SJCRH30 (cell line): Measurements from ENCODE around the gene TRDMT1. TPM values are rescaled to one million over a fixed set of nuclear protein-coding genes. Genes with fewer than 3 reads are reported as not detected.
A peak's percentile ranks its signal among the peaks of the same experiment; 100 is the strongest.

Experiments
- DNase-seq, 2 experiments: peaks; one replicate each; pipeline ENCODE4 v3.0.0-alpha.2; 2015 to 2020
- H3K27ac ChIP-seq: fragments of 250-450 bp; sonication (Bioruptor Pico); 2 replicates; pipeline ENCODE4 v1.5.1; 2020; ENCODE audit warnings: mild to moderate bottlenecking, moderate library complexity
- H3K27me3 ChIP-seq: fragments of 250-450 bp; sonication (Bioruptor Pico); 2 replicates; pipeline ENCODE4 v1.5.1; 2020; ENCODE audit warnings: mild to moderate bottlenecking, moderate library complexity
- H3K36me3 ChIP-seq: fragments of 250-450 bp; sonication (Bioruptor Pico); 2 replicates; pipeline ENCODE4 v1.5.1; 2020; ENCODE audit warnings: mild to moderate bottlenecking, moderate library complexity
- H3K4me1 ChIP-seq: fragments of 250-450 bp; sonication (Bioruptor Pico); 2 replicates; pipeline ENCODE4 v1.5.1; 2020; ENCODE audit warnings: mild to moderate bottlenecking, moderate library complexity
- H3K4me3 ChIP-seq: fragments of 250-450 bp; sonication (Bioruptor Pico); 2 replicates; pipeline ENCODE4 v1.5.1; 2020; ENCODE audit warnings: mild to moderate bottlenecking, moderate library complexity
- H3K9me3 ChIP-seq: fragments of 250-450 bp; sonication (Bioruptor Pico); replicated peaks from 2 replicates; pipeline ENCODE4 v1.5.1; 2020; ENCODE audit warnings: mild to moderate bottlenecking, moderate library complexity
- total RNA-seq: library from RNA; depleted of rRNA; stranded (reverse); fragments of >200 nt; shearing (Covaris generic); gene quantifications from 2 replicates; pipeline ENCODE4 v1.2.3, GENCODE V29; 2014; rRNA removed

The TRDMT1 gene
- 10.8 and 11.9 TPM in 2 replicates for total RNA-seq

- no peaks in the 10 kb centered on the region for H3K9me3 ChIP-seq
- H3K27ac ChIP-seq, result peak within 1 kb of the TSS; percentile 88
- no peaks in the 10 kb centered on the region for H3K36me3 ChIP-seq
- DNase-seq, result peak; percentile 92 to 93
- H3K27me3 ChIP-seq, result no peaks in the 10 kb centered on the region
- H3K4me1 ChIP-seq, result peaks cover 26% of the 10 kb centered on the region
- peak within 1 kb of the TSS; percentile 70 for H3K4me3 ChIP-seq
Measured at GRCh38 chr10:17200912-17201793, at the start of gene TRDMT1. Gene TRDMT1, minus strand, starts transcription at chr10:17201672. Its CDS starts 38 bp downstream, at chr10:17201634.

- Histone ChIP-seq H3K36me3 (no peaks in the 10 kb centered on the region), H3K4me3 (no peak overlapping the region), H3K4me1 (no peaks in the 10 kb centered on the region), H3K27ac (no peak overlapping the region), H3K27me3 (no peaks in the 10 kb centered on the region), H3K9me3 (no peaks in the 10 kb centered on the region; the same call in 1 of the 2 replicates)
- DNase-seq, result no peak
Measured at GRCh38 chr10:17250736-17251135, 49.3 kb upstream of the TRDMT1 start.

DNA sequence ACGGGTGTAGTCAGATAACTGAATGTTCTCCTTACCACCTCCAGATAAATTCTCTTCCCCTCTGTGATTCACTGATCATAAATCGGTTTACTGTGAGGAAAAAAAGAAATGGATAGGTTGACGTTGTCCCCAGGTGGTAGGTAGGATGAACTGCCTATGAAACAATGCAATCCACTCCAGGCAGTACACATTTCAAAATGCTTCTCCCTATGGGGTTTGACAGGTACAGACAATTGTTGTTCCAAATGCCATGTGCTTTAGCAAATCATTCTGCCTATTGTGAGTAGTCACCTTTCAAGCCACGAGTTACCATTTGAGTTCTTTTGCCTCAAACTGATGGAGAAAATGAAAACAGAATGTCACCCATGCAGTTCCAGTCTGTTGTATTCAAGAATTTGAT lies 48.3 kb upstream of the TRDMT1 start:
- no peaks in the 10 kb centered on the region for H3K36me3 ChIP-seq
- peak in 1 of 2 experiments; percentile 54 for DNase-seq
- no peak overlapping the region for H3K27ac ChIP-seq
- no peak overlapping the region for H3K4me3 ChIP-seq
- H3K4me1 ChIP-seq, result no peaks in the 10 kb centered on the region
- no peaks in the 10 kb centered on the region; the same call in 1 of the 2 replicates for H3K9me3 ChIP-seq
- no peaks in the 10 kb centered on the region for H3K27me3 ChIP-seq

DNA sequence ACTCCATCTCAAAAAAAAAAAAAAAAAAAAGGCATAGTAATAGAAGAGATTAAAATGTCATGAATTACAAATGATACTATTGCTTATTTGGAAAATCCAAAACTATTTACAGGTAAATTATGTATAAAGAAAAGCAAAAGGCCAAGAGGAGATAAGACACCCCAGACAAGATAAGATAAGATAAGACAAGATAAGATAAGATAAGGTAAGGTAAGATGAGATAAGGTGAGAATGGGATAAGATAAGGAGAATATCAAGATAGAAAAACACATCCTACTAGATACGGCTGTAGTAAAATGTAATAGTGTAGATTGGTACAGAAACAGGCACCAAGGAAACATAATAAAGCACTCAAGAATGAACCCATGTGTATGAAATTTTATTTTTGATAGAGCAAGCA lies 47.5 kb upstream of the TRDMT1 start:
- DNase-seq, result no peak
- H3K9me3 ChIP-seq, result no peaks in the 10 kb centered on the region; the same call in 1 of the 2 replicates
- H3K4me1 ChIP-seq, result no peaks in the 10 kb centered on the region
- no peak overlapping the region for H3K27ac ChIP-seq
- no peak overlapping the region for H3K4me3 ChIP-seq
- no peaks in the 10 kb centered on the region for H3K27me3 ChIP-seq
- H3K36me3 ChIP-seq, result no peaks in the 10 kb centered on the region

- Histone ChIP-seq H3K36me3 (no peaks in the 10 kb centered on the region), H3K27me3 (no peaks in the 10 kb centered on the region), H3K4me1 (no peaks in the 10 kb centered on the region), H3K9me3 (no peaks in the 10 kb centered on the region; the same call in 1 of the 2 replicates), H3K27ac (no peak overlapping the region), H3K4me3 (no peak overlapping the region)
- no peak for DNase-seq
Measured at GRCh38 chr10:17247210-17247609, 45.7 kb upstream of the TRDMT1 start.

GRCh38 chr10:17244700-17245365 lies 43.4 kb upstream of the TRDMT1 start:
- Histone ChIP-seq H3K36me3 (no peaks in the 10 kb centered on the region), H3K4me3 (no peak overlapping the region), H3K9me3 (peaks cover 3% of the 10 kb centered on the region; the same call in 1 of the 2 replicates), H3K27ac (no peak overlapping the region), H3K4me1 (no peaks in the 10 kb centered on the region), H3K27me3 (no peaks in the 10 kb centered on the region)
- DNase-seq, result no peak

DNA sequence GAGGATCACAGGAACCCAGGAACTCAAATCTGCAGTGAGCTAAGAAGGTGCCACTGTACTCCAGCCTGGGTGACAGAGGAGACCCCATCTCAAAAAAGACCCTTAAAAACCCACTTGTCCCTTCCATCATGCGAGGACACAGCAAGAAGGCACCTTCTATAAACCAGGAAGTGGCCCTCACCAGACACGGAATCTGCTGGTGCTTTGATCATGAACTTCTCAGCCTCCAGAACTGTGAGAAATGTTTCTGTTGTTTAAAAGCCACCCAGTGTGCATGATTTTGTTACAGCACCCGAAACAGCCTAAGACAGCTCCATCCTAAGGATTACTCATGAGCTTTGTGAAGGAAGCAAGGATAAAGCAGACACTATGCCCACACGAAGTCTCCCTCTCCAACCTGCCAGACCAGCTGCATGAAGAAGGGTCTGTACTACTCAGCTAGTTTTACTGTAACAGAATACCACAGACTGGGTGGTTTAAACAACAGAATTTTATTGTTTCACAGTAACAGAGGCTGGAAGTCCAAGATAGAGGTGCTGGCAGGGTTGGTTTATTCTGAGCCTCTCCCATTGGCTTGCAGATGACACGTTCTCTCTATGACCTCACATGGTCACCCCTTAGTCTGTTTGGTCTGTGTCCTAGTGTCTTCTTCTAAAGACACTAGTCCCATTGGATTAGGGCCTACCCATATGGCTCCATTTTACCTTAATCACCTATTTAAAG lies 40.3 kb upstream of the TRDMT1 start:
- peaks cover 14% of the 10 kb centered on the region for H3K36me3 ChIP-seq
- DNase-seq, result no peak
- H3K27ac ChIP-seq, result no peak overlapping the region
- H3K9me3 ChIP-seq, result peaks cover 3% of the 10 kb centered on the region; the same call in 1 of the 2 replicates
- no peak overlapping the region for H3K4me3 ChIP-seq
- H3K4me1 ChIP-seq, result no peaks in the 10 kb centered on the region
- no peaks in the 10 kb centered on the region for H3K27me3 ChIP-seq

- no peak overlapping the region for H3K4me3 ChIP-seq
Measured at GRCh38 chr10:17240616-17241015, 39.1 kb upstream of the TRDMT1 start.

DNA sequence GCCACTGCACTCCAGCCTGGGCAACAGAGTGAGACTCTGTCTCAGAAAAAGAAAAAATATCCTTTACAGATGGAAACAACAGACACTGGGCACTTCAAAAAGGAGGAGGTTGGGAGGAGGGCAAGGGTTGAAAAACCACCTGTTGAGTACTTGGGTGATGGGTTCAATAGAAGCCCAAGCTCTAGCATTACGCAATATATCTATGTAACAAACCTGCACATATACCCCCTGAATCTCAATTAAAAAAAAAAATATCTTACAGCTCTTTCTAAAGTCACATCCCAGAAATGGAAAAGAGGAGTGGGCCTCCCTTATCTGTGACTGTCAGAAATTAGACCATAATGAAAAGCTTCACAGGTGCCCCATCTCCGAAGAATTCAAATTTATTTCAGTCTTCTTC lies 38.6 kb upstream of the TRDMT1 start:
- Histone ChIP-seq H3K27me3 (no peaks in the 10 kb centered on the region), H3K27ac (no peak overlapping the region), H3K4me1 (no peaks in the 10 kb centered on the region), H3K4me3 (no peak overlapping the region), H3K36me3 (peaks cover 30% of the 10 kb centered on the region), H3K9me3 (peaks cover 3% of the 10 kb centered on the region; the same call in 1 of the 2 replicates)
- no peak for DNase-seq

More at GRCh38 chr10:17240616-17241015, 39.1 kb upstream of the TRDMT1 start:
- H3K4me1 ChIP-seq, result no peaks in the 10 kb centered on the region
- H3K27ac ChIP-seq, result no peak overlapping the region
- no peak for DNase-seq
- H3K27me3 ChIP-seq, result no peaks in the 10 kb centered on the region
- H3K9me3 ChIP-seq, result peaks cover 3% of the 10 kb centered on the region; the same call in 1 of the 2 replicates
- peaks cover 25% of the 10 kb centered on the region for H3K36me3 ChIP-seq

GRCh38 chr10:17239345-17240085 lies 38.0 kb upstream of the TRDMT1 start:
- Histone ChIP-seq H3K4me1 (no peaks in the 10 kb centered on the region), H3K4me3 (no peak overlapping the region), H3K36me3 (peaks cover 36% of the 10 kb centered on the region), H3K27me3 (no peaks in the 10 kb centered on the region), H3K27ac (no peak overlapping the region), H3K9me3 (peaks cover 3% of the 10 kb centered on the region; the same call in 1 of the 2 replicates)
- no peak for DNase-seq

DNA sequence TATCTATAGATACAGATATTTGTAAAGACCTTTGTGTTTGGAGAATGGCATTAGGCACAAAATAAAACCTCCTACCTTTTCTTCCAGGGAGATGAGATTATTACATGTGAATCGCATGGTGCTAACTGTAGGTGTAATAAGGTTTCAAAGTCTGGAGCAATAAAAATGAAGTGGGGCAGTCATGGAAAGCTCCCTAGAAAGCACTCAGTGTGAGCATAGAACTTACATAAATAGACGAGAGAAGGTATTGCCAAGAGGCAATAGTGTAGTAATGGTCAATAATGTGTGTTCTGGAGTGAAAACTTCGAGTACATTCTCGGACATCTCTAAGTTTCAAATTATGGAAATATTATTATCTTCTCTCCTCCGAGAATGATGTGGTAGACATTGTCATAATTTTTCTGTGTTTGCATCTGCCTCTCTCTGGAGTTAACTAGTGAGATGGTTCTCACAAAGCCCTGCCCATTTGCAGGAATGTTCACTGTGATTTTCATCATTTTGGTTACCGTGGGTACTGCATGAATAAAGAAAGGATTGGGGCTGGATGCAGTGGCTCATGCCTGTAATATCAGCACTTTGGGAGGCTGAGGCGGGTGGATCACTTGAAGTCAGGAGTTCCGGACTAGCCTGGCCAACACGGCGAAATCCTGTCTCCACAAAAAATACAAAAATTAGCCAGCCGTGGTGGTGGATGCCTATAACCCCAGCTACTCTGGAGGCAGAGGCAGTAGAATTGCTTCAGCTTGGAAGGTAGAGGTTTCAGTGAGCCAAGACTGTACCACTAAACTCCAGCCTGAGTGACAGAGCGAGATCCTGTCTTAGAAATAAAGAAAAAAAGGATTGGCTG lies 37.2 kb upstream of the TRDMT1 start:
- H3K9me3 ChIP-seq, result peaks cover 3% of the 10 kb centered on the region; the same call in 1 of the 2 replicates
- no peaks in the 10 kb centered on the region for H3K27me3 ChIP-seq
- no peaks in the 10 kb centered on the region for H3K4me1 ChIP-seq
- peak in 1 of 2 experiments; percentile 36 for DNase-seq
- no peak overlapping the region for H3K4me3 ChIP-seq
- H3K36me3 ChIP-seq, result peaks cover 45% of the 10 kb centered on the region
- H3K27ac ChIP-seq, result no peak overlapping the region

DNA sequence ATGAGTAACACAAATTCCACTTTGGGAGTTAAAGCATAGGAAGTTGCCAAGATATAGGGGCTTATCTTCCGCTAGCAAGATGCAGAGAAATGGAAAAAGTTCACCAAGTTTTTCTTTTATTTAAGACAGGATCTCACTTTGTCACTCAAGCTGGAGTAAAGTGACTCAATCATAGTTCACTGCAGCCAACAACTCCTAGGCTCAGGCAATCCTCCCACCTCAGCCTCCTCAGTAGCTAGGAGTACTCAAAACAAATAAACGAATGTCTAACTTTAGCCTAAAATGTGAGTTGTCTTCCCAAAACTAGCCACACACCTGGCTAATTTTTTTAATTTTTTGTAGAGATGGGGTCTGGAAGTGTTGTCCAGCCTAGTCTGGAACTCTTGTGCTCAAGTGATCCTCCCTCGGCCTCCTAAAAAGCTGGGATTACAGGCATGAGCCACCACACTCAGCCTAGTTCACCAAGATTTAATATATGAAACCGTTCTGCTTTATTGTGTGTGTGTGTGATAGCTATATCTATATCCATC lies 36.5 kb upstream of the TRDMT1 start:
- Histone ChIP-seq H3K27ac (no peak overlapping the region), H3K4me1 (no peaks in the 10 kb centered on the region), H3K27me3 (no peaks in the 10 kb centered on the region), H3K36me3 (peaks cover 52% of the 10 kb centered on the region), H3K9me3 (peaks cover 3% of the 10 kb centered on the region; the same call in 1 of the 2 replicates), H3K4me3 (no peak overlapping the region)
- DNase-seq, result no peak

DNA sequence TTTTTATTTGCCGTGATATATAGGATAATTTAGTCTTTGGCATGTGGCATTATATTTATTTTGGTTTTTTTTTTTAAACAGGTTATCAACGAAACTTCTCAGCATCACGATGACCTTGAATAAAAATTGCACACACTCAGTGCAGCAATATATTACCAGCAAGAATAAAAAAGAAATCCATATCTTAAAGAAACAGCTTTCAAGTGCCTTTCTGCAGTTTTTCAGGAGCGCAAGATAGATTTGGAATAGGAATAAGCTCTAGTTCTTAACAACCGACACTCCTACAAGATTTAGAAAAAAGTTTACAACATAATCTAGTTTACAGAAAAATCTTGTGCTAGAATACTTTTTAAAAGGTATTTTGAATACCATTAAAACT lies 35.7 kb upstream of the TRDMT1 start:
- no peak overlapping the region for H3K27ac ChIP-seq
- H3K4me3 ChIP-seq, result no peak overlapping the region

More for the DNA sequence above, 35.7 kb upstream of the TRDMT1 start:
- Histone ChIP-seq H3K36me3 (peaks cover 60% of the 10 kb centered on the region), H3K9me3 (peaks cover 3% of the 10 kb centered on the region; the same call in 1 of the 2 replicates), H3K27me3 (no peaks in the 10 kb centered on the region), H3K4me1 (peaks cover 3% of the 10 kb centered on the region)
- DNase-seq, result no peak
